Cardiac fibroblast (primary cell): ENCODE results near the gene CDK19.

Experiments
- DNase-seq, 2 donors: peaks; one replicate each; pipeline versions ENCODE4 v3.0.0 to v3.0.0-alpha.2; 2010; ENCODE audit warnings: low read depth in 2 of 2
- H3K4me3 ChIP-seq, 2 donors: replicated peaks in 1 of 2; 1 replicate in 1 of 2; 2 replicates in 1 of 2; pipeline ENCODE4 v1.5.1; 2011; ENCODE audit warnings: low read depth in 2 of 2, low read length in 2 of 2, mild to moderate bottlenecking in 2 of 2, moderate library complexity in 1 of 2
- CTCF ChIP-seq: IDR thresholded peaks from one replicate; pipeline ENCODE4 v1.5.1; 2011; ENCODE audit warnings: low read depth, mild to moderate bottlenecking, low read length, inconsistent platforms

The CDK19 gene

GRCh38 chr6:110708295-110708950 is 106.8 kb downstream of the CDK19 start:
- no peak overlapping the region for H3K4me3 ChIP-seq
- no peak for TF ChIP-seq CTCF
- peak; percentile 43 to 59 for DNase-seq

GRCh38 chr6:110705543-110705942 is 109.7 kb downstream of the CDK19 start:
- H3K4me3 ChIP-seq: no peak overlapping the region
- no peak for TF ChIP-seq CTCF
- DNase-seq: no peak

GRCh38 chr6:110703906-110704594 is 111.2 kb downstream of the CDK19 start:
- peak; percentile 19 to 60 for DNase-seq

GRCh38 chr6:110703010-110703905 is 112.0 kb downstream of the CDK19 start:
- DNase-seq: peak in 1 of 2 donors; percentile 20
- no peak for TF ChIP-seq CTCF
- no peak overlapping the region for H3K4me3 ChIP-seq

More at GRCh38 chr6:110703906-110704594, 111.2 kb downstream of the CDK19 start:
- no peak for TF ChIP-seq CTCF
- no peak overlapping the region for H3K4me3 ChIP-seq

- no peak for DNase-seq
- no peak overlapping the region for H3K4me3 ChIP-seq
- no peak for TF ChIP-seq CTCF
Measured at GRCh38 chr6:110699780-110700179, 115.5 kb downstream of the CDK19 start.

GRCh38 chr6:110693994-110694393 is 121.3 kb downstream of the CDK19 start:
- no peak overlapping the region for H3K4me3 ChIP-seq
- DNase-seq: no peak
- TF ChIP-seq CTCF: no peak
